Mesodermal cell (in vitro differentiated cells): ENCODE data around the gene ZFYVE9.
"Not testable (repeated sequence)": the region's sequence is repeated elsewhere in the genome, so short reads cannot be mapped to it uniquely, and the experiment has no call there.

Source experiments
- H3K27ac ChIP-seq: 2 replicates; pipeline ENCODE4 v1.7.0; 2013; ENCODE audit warnings: mild to moderate bottlenecking, low read depth, low read length, moderate library complexity; ENCODE audit not compliant: severe bottlenecking
- H3K36me3 ChIP-seq: 2 replicates; pipeline ENCODE4 v1.7.1; 2013; ENCODE audit warnings: mild to moderate bottlenecking, low read length, moderate library complexity; ENCODE audit not compliant: control insufficient read depth, insufficient read depth
- H3K4me1 ChIP-seq: one replicate; pipeline ENCODE4 v1.7.1; 2013; ENCODE audit warnings: mild to moderate bottlenecking, low read length; ENCODE audit not compliant: insufficient read depth, control insufficient read depth, poor library complexity, severe bottlenecking
- H3K4me3 ChIP-seq: 2 replicates; pipeline ENCODE4 v1.7.0; 2013; ENCODE audit warnings: low read length, control low read depth, mild to moderate bottlenecking; ENCODE audit not compliant: insufficient read depth, poor library complexity, severe bottlenecking; ENCODE audit errors: extremely low read depth
- H3K9me3 ChIP-seq: 2 replicates; pipeline ENCODE4 v1.7.1; 2013; ENCODE audit warnings: mild to moderate bottlenecking, low read length, moderate library complexity; ENCODE audit not compliant: control insufficient read depth
- WGBS, 2 experiments: methylation state at CpG; one replicate each; pipeline ENCODE4 v1.1.5; 2013; ENCODE audit warnings: missing lambda C conversion rate in 2 of 2; ENCODE audit not compliant: insufficient coverage in 2 of 2; 5-methylcytosine and 5-hydroxymethylcytosine counted together

The ZFYVE9 gene

DNA sequence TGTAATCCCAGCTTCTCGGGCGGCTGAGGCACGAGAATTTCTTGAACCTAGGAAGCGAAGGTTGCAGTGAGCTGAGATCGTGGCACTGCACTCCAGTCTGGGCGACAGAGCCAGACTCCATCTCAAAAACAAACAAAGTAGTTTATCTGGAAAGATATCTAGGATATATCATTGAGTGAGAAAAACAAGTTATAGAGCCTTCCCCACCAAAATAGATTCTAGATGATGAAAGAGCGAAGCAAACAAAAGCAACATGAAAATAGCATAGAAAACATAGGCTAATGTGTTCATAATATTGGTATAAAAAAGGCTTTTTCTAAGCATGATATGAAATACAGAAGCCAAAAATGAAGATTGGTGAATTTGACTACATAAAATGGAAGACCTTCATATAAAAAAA lies 52.1 kb downstream of the ZFYVE9 start:
- Histone ChIP-seq H3K4me3 (no peak overlapping the region), H3K9me3 (no peaks in the 10 kb centered on the region), H3K4me1 (no peaks in the 10 kb centered on the region), H3K36me3 (no peaks in the 10 kb centered on the region), H3K27ac (no peak overlapping the region)
- WGBS, 2 experiments = 77% methylated on average over 5 of the region's 7 CpGs; no CpG with 5 or more reads in 1 of the 2 experiments

DNA sequence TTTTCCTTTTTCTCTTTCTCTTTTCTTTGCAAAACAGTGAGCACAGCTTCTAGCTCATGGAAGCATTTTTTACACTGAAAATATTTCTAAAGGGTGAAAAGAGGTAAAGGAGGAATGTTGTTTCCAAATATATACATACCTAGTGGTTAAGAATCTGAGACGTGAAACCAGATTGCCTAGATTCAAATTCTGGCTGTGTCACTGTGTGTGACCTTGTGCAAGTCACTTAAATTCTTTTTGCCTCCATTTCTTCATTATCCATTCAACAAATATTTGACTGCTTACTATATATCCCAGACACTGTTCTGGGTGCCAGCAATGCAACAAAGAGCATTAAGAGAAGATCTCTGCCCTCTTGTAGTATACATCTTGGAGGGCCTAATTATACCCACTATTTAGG lies 53.3 kb downstream of the ZFYVE9 start:
- Histone ChIP-seq H3K9me3 (no peaks in the 10 kb centered on the region), H3K4me3 (no peak overlapping the region), H3K36me3 (no peaks in the 10 kb centered on the region), H3K27ac (no peak overlapping the region), H3K4me1 (no peaks in the 10 kb centered on the region)
- WGBS, 2 experiments = 100% methylated on average over 1 of the region's 1 CpG; no CpG with 5 or more reads in 1 of the 2 experiments

DNA sequence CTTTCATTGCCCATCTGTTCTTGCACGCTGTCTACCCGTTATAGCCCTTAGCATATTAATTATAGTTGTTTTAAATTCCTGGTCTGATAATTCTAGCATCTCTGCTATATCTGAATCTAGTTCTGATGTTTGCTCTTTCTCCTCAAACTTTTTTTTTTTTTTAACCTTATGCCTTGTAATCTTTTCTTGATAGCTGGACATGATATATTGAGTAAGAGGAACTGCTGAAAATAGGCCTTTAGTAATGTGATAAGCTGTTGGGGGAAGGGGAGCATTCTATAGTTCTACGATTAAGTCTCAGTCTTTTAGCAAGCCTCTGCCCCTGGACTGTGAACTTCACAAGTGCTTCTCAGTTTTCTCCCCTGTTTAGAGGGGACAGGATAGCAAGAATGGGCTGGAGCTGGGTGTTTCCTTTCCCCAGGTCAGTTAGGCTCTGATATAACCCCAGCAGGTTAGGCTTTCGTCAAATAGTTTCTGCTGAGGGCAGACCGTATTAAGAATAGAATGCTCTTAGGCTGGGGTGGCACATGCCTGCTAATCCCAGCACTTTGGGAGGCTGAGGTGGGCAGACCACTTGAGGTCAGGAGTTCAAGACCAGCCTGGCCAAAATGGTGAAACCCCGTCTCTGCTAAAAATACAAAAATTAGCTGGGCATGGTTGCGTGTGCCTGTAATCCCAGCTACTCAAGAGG lies 62.2 kb downstream of the ZFYVE9 start:
- WGBS, 2 experiments = 91 to 97% methylated on average over 3 to 7 of the region's 7 CpGs

DNA sequence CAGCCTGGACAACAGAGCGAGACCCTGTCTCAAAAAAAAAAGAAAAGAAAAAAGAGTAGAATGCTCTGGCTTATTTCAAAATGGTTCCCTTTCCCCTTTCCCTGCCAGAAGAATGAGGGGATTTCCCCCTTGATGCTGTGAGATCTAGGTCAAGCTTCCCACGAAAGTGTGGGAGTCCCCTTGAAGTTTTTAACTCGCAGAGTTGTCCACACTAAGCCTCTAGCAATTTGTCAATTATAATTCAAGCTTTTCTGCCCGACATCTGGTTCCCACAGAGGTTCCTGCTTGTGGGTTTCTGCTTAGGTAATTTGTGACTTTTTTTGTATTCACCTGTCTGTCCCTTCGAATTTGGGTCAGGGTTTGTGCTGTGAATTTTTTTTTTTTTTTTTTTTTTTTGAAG lies 62.8 kb downstream of the ZFYVE9 start:
- Histone ChIP-seq H3K4me3 (no peak overlapping the region), H3K9me3 (peaks cover 5% of the 10 kb centered on the region), H3K36me3 (no peaks in the 10 kb centered on the region), H3K4me1 (no peaks in the 10 kb centered on the region), H3K27ac (no peak overlapping the region)
- whole genome bisulfite sequencing, 2 experiments = 100% methylated on average over 2 of the region's 5 CpGs; no CpG with 5 or more reads in 1 of the 2 experiments

More for the DNA sequence above, 62.2 kb downstream of the ZFYVE9 start:
- H3K9me3 ChIP-seq = peaks cover 5% of the 10 kb centered on the region
- H3K27ac ChIP-seq = no peak overlapping the region
- H3K4me3 ChIP-seq = no peak overlapping the region
- H3K36me3 ChIP-seq = no peaks in the 10 kb centered on the region
- no peaks in the 10 kb centered on the region for H3K4me1 ChIP-seq

DNA sequence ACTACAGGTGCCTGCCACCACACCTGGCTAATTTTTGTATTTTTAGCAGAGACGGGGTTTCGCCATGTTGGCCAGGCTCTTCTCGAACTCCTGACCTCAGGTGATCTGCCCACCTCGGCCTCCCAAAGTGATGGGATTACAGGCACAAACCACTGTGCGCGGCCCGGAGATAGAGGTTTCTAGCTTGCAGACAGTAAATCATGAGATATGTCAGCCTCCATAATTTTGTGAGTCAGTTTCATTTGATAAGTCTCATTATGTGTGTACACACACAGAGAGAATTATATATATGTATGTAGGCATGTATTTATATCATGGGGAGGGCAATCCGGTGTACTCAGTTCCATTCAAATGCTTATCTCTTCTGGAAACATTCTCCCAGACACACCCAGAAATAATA lies 64.8 kb downstream of the ZFYVE9 start:
- H3K4me1 ChIP-seq, H3K9me3 ChIP-seq, H3K27ac ChIP-seq, H3K36me3 ChIP-seq, H3K4me3 ChIP-seq: not testable (repeated sequence)
- WGBS, 2 experiments = 91 to 99% methylated on average over 4 to 8 of the region's 8 CpGs

DNA sequence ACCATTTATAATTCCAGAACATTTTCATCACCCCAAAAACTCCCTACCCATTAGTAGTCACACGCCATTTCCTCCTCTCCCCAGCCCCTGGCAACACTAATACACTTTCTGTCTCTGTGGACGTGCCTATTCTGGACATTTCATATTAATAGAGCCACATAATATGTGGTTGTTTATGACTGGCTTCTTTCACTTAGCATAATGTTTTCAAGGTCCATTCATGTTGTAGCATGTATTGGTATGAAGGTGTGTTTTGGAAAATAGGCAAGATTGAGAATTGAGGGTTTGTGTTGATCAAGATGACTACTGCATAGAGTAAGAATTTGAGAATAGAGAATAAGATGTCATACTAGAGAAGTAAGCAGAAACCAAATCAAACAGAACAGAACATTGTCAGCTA lies 67.5 kb downstream of the ZFYVE9 start:
- no CpG with 5 or more reads among the region's 2 CpGs for WGBS, 2 experiments
- H3K4me1 ChIP-seq = no peaks in the 10 kb centered on the region

DNA sequence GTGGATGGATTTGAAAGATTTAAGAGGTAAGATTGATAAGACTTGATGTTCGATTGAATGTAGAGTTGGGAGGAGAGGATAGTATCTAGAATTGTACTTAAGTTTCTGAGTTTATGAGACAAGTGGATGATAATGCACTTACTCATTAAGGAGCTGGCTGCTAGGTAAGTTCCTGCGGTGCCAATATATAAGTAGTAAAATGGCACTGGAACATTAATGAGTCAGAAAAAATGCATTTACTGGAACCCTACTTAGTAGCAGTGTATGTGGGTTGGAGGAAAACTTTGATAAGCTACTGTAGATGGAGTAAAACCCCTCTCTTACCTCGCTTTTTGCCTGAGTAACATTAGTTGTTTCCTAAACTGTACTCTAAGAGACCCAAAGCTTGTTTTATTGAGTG lies 68.2 kb downstream of the ZFYVE9 start:
- WGBS, 2 experiments = 91 to 93% methylated on average over 2 of the region's 3 CpGs
- no peak overlapping the region for H3K27ac ChIP-seq
- no peaks in the 10 kb centered on the region for H3K36me3 ChIP-seq
- H3K4me1 ChIP-seq = no peaks in the 10 kb centered on the region
- no peaks in the 10 kb centered on the region for H3K9me3 ChIP-seq
- H3K4me3 ChIP-seq = no peak overlapping the region

More for the DNA sequence above, 67.5 kb downstream of the ZFYVE9 start:
- H3K9me3 ChIP-seq = no peaks in the 10 kb centered on the region
- no peak overlapping the region for H3K27ac ChIP-seq
- H3K4me3 ChIP-seq = no peak overlapping the region
- H3K36me3 ChIP-seq = no peaks in the 10 kb centered on the region

DNA sequence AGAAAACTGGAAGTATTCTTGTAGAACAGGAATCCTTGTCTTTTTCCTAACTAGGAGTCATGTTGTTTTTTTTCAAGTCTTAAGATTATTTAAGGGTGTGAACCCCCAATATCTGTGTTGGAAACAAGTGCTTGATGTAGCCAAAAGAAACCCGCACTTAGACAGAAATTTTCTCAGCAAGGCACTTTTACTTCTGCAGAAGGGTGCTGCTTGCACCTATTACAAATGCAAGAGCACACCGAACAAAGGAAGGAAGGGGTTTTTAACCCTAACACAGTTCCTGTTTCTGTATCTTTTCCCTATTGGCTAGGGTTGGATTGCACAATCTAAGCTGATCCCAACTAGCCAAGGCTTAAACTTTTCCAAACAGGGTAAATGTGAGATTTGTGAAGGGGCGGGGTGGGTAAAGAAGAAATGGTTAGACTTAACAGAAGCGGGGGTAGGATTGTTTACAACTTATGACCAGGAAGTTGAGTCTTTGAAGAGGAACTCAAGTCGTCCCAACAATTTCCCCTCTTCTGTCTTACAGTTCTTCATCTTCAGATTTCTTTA lies 75.1 kb downstream of the ZFYVE9 start:
- Histone ChIP-seq H3K4me1 (no peaks in the 10 kb centered on the region), H3K36me3 (peaks cover 17% of the 10 kb centered on the region), H3K27ac (no peak overlapping the region), H3K4me3 (no peak overlapping the region), H3K9me3 (peaks cover 28% of the 10 kb centered on the region)
- WGBS, 2 experiments = 88 to 90% methylated on average over 1 to 2 of the region's 5 CpGs

DNA sequence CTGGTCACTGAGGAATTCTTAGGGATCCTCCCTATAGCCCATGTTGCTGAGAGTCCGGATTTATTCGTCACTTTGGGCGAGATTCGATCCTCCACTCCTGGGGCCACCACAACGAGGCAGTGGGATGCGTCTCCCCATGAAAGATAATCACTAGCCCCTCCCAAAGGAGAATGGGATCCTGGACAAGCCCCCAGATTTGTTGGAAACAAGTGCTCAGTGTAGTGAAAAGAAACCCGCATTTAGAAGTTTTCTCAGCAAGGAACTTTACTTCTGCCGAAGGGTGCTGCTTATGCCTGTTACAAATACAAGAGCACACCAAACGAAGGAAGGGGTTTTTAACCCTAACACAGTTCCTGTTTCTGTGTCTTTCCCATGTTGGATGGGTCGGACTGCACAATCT lies 83.3 kb downstream of the ZFYVE9 start:
- WGBS, 2 experiments = 91 to 97% methylated on average over 9 to 10 of the region's 10 CpGs
- peaks cover 7% of the 10 kb centered on the region for H3K9me3 ChIP-seq
- H3K4me1 ChIP-seq = no peaks in the 10 kb centered on the region
- H3K27ac ChIP-seq = no peak overlapping the region
- H3K36me3 ChIP-seq = no peaks in the 10 kb centered on the region
- no peak overlapping the region for H3K4me3 ChIP-seq

DNA sequence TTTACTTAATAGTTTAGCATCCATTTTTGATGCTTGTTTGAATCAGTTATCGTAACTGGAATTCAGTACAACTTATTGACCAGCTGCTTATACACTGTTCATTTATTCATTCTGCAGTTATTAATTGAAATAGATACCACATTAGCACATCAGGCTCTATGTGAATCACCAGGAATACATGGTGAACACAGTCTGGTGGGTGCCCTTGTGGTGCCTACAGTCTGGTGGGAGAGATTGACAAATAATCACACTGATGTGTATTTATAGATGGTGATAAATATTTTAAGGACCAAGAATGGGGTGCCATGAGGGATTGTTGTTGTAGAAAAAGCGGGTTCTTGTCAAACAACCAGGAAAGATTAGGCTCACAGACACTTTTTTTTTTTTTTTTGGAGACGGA lies 87.6 kb downstream of the ZFYVE9 start:
- no peaks in the 10 kb centered on the region for H3K36me3 ChIP-seq
- WGBS, 2 experiments = 67 to 100% methylated on average over 1 of the region's 3 CpGs
- peaks cover 7% of the 10 kb centered on the region for H3K9me3 ChIP-seq
- H3K27ac ChIP-seq = no peak overlapping the region
- H3K4me3 ChIP-seq = no peak overlapping the region
- H3K4me1 ChIP-seq = no peaks in the 10 kb centered on the region

DNA sequence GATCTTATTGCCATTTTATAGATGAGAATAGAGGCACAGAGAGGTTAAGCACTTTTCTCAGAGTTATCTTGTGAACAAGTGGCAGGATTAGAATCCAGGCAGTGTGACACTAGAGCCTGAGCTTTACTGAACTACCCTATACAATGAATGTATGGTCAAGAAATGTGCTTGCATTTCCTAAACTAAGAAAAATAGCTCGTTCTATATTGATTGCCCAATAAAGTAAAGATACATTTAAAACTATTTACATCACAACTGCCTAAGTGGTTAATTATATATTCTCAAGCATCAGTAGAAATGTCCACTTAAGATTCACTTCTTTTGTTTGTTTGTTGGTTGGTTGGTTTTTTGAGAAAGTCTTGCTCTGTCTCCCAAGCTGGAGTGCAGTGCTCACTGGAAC lies 91.6 kb downstream of the ZFYVE9 start:
- Histone ChIP-seq H3K4me1 (peaks cover 6% of the 10 kb centered on the region), H3K27ac (no peak overlapping the region), H3K9me3 (no peaks in the 10 kb centered on the region), H3K36me3 (no peaks in the 10 kb centered on the region), H3K4me3 (no peak overlapping the region)
- WGBS, 2 experiments = no CpG with 5 or more reads among the region's 1 CpG
